Effector memory CD8-positive, alpha-beta T cell (primary cell): ENCODE results near the gene HRCT1.
A peak's percentile ranks its signal among the peaks of the same experiment; 100 is the strongest.

Source experiments
- ATAC-seq: fragments of 150-1000 bp; cut with Tn5 transposase; replicated peaks from 2 replicates; pipeline ENCODE4 v1.10.0; 2021; ENCODE audit warnings: mild to moderate bottlenecking, moderate library complexity
- DNase-seq, 3 experiments: peaks; one replicate each; pipeline ENCODE4 v3.0.0; 2021
- H3K27ac Mint-ChIP-seq, 2 donors: one replicate each; pipeline ENCODE4 v1.8.0; 2022; ENCODE audit warnings: mild to moderate bottlenecking in 2 of 2, mixed read lengths in 2 of 2, moderate library complexity in 2 of 2
- H3K27me3 Mint-ChIP-seq, 2 donors: one replicate each; pipeline ENCODE4 v1.8.0; 2022; ENCODE audit warnings: mixed read lengths in 2 of 2
- H3K36me3 Mint-ChIP-seq: one replicate; pipeline ENCODE4 v1.8.0; 2022; ENCODE audit warnings: mild to moderate bottlenecking, moderate library complexity, mixed read lengths; ENCODE audit not compliant: insufficient read depth
- H3K4me1 Mint-ChIP-seq, 2 donors: one replicate each; pipeline ENCODE4 v1.8.0; 2022; ENCODE audit warnings: low read depth in 2 of 2, mixed read lengths in 2 of 2
- H3K4me3 Mint-ChIP-seq, 2 donors: one replicate each; pipeline ENCODE4 v1.8.0; 2022; ENCODE audit warnings: mild to moderate bottlenecking in 2 of 2, mixed read lengths in 2 of 2, moderate library complexity in 2 of 2
- H3K9me3 Mint-ChIP-seq, 2 donors: one replicate each; pipeline ENCODE4 v1.8.0; 2022; ENCODE audit warnings: mixed read lengths in 2 of 2
- total RNA-seq, 9 experiments: gene quantifications; one replicate each; lab custom pipeline; 2026; lab: John Stamatoyannopoulos, UW

HRCT1 gene
- 0 reads per million in 9 experiments for total RNA-seq

- Mint-ChIP-seq H3K4me1 (peaks cover 9 to 12% of the 10 kb centered on the region in 2 donors), H3K27me3 (peaks cover 6 to 26% of the 10 kb centered on the region in 2 donors), H3K4me3 (no peak within 1 kb of the TSS), H3K9me3 (no peaks in the 10 kb centered on the region), H3K27ac (peak within 1 kb of the TSS in 1 of 2 donors; percentile 44), H3K36me3 (no peaks in the 10 kb centered on the region)
- DNase-seq (no peak), ATAC-seq (no peak)
Measured at GRCh38 chr9:35905912-35906679, at the start of gene HRCT1. Gene HRCT1, plus strand, starts transcription at chr9:35906202. Its CDS starts 86 bp downstream, at chr9:35906288.

DNA sequence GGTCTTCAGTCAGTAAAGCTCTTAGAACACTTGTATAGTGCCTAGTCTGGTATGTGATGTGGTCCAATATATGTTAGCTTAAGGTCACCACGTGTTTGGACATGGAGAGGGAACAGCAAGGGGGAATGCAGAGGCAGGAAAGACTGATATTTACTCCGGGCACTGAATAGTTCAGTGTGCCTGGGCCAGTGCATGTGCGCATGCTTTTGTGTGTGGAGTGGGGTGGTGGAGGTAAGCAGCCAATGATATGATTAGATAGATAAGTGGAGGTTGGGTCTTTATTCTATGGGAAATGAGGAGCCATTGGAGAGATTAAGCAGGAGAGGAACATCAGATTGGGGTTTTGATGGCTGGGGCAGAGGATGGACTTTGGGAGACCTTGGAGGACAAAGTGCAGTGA, 49.8 kb upstream of the HRCT1 start:
- no peaks in the 10 kb centered on the region for H3K36me3 Mint-ChIP-seq

DNA sequence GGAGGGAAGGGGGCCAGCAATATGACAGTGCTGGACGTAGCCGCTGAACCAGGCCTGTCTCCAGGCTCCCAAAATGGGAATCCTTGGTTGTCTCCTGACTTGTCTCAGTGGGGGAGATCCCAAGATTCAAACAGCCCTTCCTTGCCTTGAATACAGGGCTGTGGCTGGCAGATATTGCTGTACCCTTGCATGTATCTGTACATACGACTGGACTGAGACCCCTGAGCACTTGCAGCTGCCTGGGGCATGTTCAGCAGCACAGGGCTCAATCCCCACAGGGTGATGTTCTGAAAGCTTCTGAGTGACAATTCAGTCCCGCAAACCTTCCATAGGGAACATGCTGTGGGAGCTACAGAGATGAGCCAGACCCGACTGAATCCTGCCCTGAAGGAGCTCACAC, 49.1 kb upstream of the HRCT1 start:
- no peak overlapping the region for H3K27ac Mint-ChIP-seq
- H3K4me1 Mint-ChIP-seq = peaks cover 0 to 12% of the 10 kb centered on the region in 2 donors

More for the DNA sequence above, 49.8 kb upstream of the HRCT1 start:
- Mint-ChIP-seq H3K27ac (no peak overlapping the region), H3K27me3 (peaks cover 9 to 22% of the 10 kb centered on the region in 2 donors), H3K9me3 (no peaks in the 10 kb centered on the region), H3K4me3 (no peak overlapping the region), H3K4me1 (peaks cover 0 to 9% of the 10 kb centered on the region in 2 donors)
- no peak for DNase-seq
- no peak for ATAC-seq

DNA sequence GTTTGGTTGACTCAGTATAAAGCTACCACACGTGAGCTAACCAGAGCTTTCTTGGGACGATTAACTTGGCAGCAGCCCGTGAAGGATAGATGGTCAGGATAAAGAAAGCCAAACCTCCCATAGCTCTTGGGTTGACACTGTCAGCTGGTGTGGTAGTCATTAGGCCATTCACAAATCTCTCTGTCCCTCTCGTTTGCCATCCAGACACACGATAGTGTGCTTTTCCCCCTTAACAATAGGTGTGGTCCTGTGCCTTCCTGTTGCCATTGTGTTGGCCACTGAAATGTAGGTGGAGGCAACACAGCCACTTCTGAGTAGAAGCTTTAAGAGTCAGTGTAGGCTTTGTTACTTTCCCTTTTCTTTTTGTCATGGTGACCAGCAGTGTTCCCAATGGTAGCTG, 47.5 kb upstream of the HRCT1 start:
- Mint-ChIP-seq H3K27ac (no peak overlapping the region), H3K4me3 (no peak overlapping the region), H3K27me3 (peaks cover 26 to 41% of the 10 kb centered on the region in 2 donors), H3K9me3 (no peaks in the 10 kb centered on the region), H3K4me1 (peaks cover 0 to 12% of the 10 kb centered on the region in 2 donors), H3K36me3 (no peaks in the 10 kb centered on the region)
- no peak for DNase-seq
- no peak for ATAC-seq

More for the DNA sequence above, 49.1 kb upstream of the HRCT1 start:
- Mint-ChIP-seq H3K36me3 (no peaks in the 10 kb centered on the region), H3K9me3 (no peaks in the 10 kb centered on the region), H3K4me3 (no peak overlapping the region), H3K27me3 (peaks cover 16 to 28% of the 10 kb centered on the region in 2 donors)
- no peak for ATAC-seq
- DNase-seq = no peak

- no peaks in the 10 kb centered on the region for H3K9me3 Mint-ChIP-seq
- H3K27me3 Mint-ChIP-seq = peaks cover 33 to 51% of the 10 kb centered on the region in 2 donors
- no peaks in the 10 kb centered on the region for H3K36me3 Mint-ChIP-seq
- peaks cover 0 to 12% of the 10 kb centered on the region in 2 donors for H3K4me1 Mint-ChIP-seq
- ATAC-seq = peak; percentile 43
- no peak overlapping the region for H3K4me3 Mint-ChIP-seq
- no peak overlapping the region for H3K27ac Mint-ChIP-seq
- no peak for DNase-seq
Measured at GRCh38 chr9:35859310-35859989, 46.6 kb upstream of the HRCT1 start.

GRCh38 chr9:35859990-35860339, 46.0 kb upstream of the HRCT1 start:
- H3K4me3 Mint-ChIP-seq = no peak overlapping the region
- H3K27me3 Mint-ChIP-seq = peaks cover 33 to 56% of the 10 kb centered on the region in 2 donors
- H3K36me3 Mint-ChIP-seq = peaks cover 2% of the 10 kb centered on the region
- H3K4me1 Mint-ChIP-seq = peaks cover 0 to 12% of the 10 kb centered on the region in 2 donors
- ATAC-seq = no peak
- DNase-seq = no peak
- no peak overlapping the region for H3K27ac Mint-ChIP-seq
- no peaks in the 10 kb centered on the region for H3K9me3 Mint-ChIP-seq

- H3K4me3 Mint-ChIP-seq = no peak overlapping the region
- no peak for ATAC-seq
Measured at GRCh38 chr9:35861161-35861897, 44.7 kb upstream of the HRCT1 start.

GRCh38 chr9:35862328-35862727, 43.7 kb upstream of the HRCT1 start:
- Mint-ChIP-seq H3K4me1 (peaks cover 0 to 12% of the 10 kb centered on the region in 2 donors), H3K36me3 (peaks cover 2% of the 10 kb centered on the region), H3K27me3 (peaks cover 38 to 42% of the 10 kb centered on the region in 2 donors)

More at GRCh38 chr9:35861161-35861897, 44.7 kb upstream of the HRCT1 start:
- H3K27me3 Mint-ChIP-seq = peaks cover 39 to 46% of the 10 kb centered on the region in 2 donors
- H3K4me1 Mint-ChIP-seq = peaks cover 0 to 12% of the 10 kb centered on the region in 2 donors
- no peak for DNase-seq
- peak overlapping the region in 1 of 2 donors; percentile 20 for H3K27ac Mint-ChIP-seq
- peaks cover 2% of the 10 kb centered on the region for H3K36me3 Mint-ChIP-seq
- H3K9me3 Mint-ChIP-seq = no peaks in the 10 kb centered on the region

DNA sequence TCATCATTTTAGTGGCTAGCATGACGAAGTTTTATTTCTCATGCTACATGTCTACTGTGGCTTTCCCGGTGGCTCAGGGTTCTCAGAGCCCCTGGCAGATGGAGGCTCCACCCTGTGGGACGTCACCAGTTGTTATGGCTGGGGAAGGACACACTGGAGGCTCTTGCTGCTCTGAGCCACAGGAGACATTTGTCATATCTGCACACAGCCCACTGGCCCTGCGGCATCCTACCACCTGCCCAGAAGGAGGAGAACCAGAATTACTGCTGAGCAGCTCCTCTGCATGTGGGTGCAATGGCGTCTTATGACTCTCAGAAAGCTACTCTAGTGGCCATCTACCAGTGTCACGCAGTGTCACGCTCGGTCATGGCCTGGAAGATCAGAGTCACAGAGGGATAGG, 42.4 kb upstream of the HRCT1 start:
- Mint-ChIP-seq H3K4me3 (no peak overlapping the region), H3K9me3 (no peaks in the 10 kb centered on the region)

More at GRCh38 chr9:35862328-35862727, 43.7 kb upstream of the HRCT1 start:
- DNase-seq (no peak), ATAC-seq (no peak)
- no peak overlapping the region for H3K4me3 Mint-ChIP-seq
- no peaks in the 10 kb centered on the region for H3K9me3 Mint-ChIP-seq
- H3K27ac Mint-ChIP-seq = no peak overlapping the region

GRCh38 chr9:35864695-35865255, 41.2 kb upstream of the HRCT1 start:
- DNase-seq (no peak), ATAC-seq (no peak)
- Mint-ChIP-seq H3K36me3 (peaks cover 2% of the 10 kb centered on the region), H3K27me3 (peaks cover 53 to 65% of the 10 kb centered on the region in 2 donors), H3K27ac (no peak overlapping the region), H3K4me1 (peaks cover 0 to 3% of the 10 kb centered on the region in 2 donors), H3K9me3 (no peaks in the 10 kb centered on the region), H3K4me3 (no peak overlapping the region)

More for the DNA sequence above, 42.4 kb upstream of the HRCT1 start:
- peaks cover 50 to 55% of the 10 kb centered on the region in 2 donors for H3K27me3 Mint-ChIP-seq
- H3K36me3 Mint-ChIP-seq = peaks cover 2% of the 10 kb centered on the region
- ATAC-seq (no peak), DNase-seq (no peak)
- no peak overlapping the region for H3K27ac Mint-ChIP-seq
- H3K4me1 Mint-ChIP-seq = peaks cover 0 to 10% of the 10 kb centered on the region in 2 donors

- peaks cover 2% of the 10 kb centered on the region for H3K36me3 Mint-ChIP-seq
Measured at GRCh38 chr9:35867538-35867937, 38.5 kb upstream of the HRCT1 start.

GRCh38 chr9:35868933-35869332, 37.1 kb upstream of the HRCT1 start:
- Mint-ChIP-seq H3K9me3 (no peaks in the 10 kb centered on the region), H3K4me3 (no peak overlapping the region), H3K36me3 (peaks cover 2% of the 10 kb centered on the region), H3K4me1 (no peaks in the 10 kb centered on the region), H3K27me3 (peaks cover 31 to 36% of the 10 kb centered on the region in 2 donors), H3K27ac (peak overlapping the region; percentile 16 to 67)
- no peak for DNase-seq
- ATAC-seq = no peak

More at GRCh38 chr9:35867538-35867937, 38.5 kb upstream of the HRCT1 start:
- H3K9me3 Mint-ChIP-seq = no peaks in the 10 kb centered on the region
- H3K27me3 Mint-ChIP-seq = peaks cover 38 to 46% of the 10 kb centered on the region in 2 donors
- H3K4me3 Mint-ChIP-seq = no peak overlapping the region
- peak overlapping the region in 1 of 2 donors; percentile 56 for H3K27ac Mint-ChIP-seq
- DNase-seq = no peak
- no peaks in the 10 kb centered on the region for H3K4me1 Mint-ChIP-seq
- no peak for ATAC-seq
